Left lung (tissue), 10 donors: Measurements from ENCODE around the gene GPR87. TPM values are rescaled to one million over a fixed set of nuclear protein-coding genes. Genes with fewer than 3 reads are reported as not detected.

Experiments used
- ATAC-seq: fragments of 200-7000 bp; cut with Tn5 transposase; one replicate; pipeline ENCODE4 v1.9.1; 2020; ENCODE audit warnings: moderate library complexity
- DNase-seq, 4 donors: peaks; one replicate each; pipeline ENCODE4 v3.0.0-alpha.2; 2013 to 2020
- H3K27ac ChIP-seq, 2 donors: fragments of 200-600 bp; sonication (generic) in 1 of 2; one replicate each; pipeline versions ENCODE4 v1.5.0 to v1.8.0; 2020 to 2021
- H3K27me3 ChIP-seq, 2 donors: fragments of 200-600 bp; sonication (generic) in 1 of 2; one replicate each; pipeline versions ENCODE4 v1.5.0 to v1.8.0; 2020 to 2021
- H3K36me3 ChIP-seq, 2 donors: fragments of 200-600 bp; sonication (generic) in 1 of 2; one replicate each; pipeline versions ENCODE4 v1.5.0 to v1.8.0; 2020 to 2021
- H3K4me1 ChIP-seq, 2 donors: fragments of 200-600 bp; one replicate each; pipeline ENCODE4 v1.8.0; 2021
- H3K4me3 ChIP-seq, 2 donors: fragments of 200-600 bp; sonication (generic) in 1 of 2; one replicate each; pipeline versions ENCODE4 v1.5.0 to v1.8.0; 2020 to 2021; ENCODE audit warnings: mild to moderate bottlenecking in 1 of 2
- H3K9me3 ChIP-seq, 2 donors: fragments of 200-600 bp; sonication (generic) in 1 of 2; one replicate each; pipeline versions ENCODE4 v1.5.0 to v1.8.0; 2020 to 2021
- intact Hi-C, 2 donors: fragments of 100-400 bp; cut with DNase I; formaldehyde crosslinking; loops; one replicate each; pipeline versions ENCODE4 v1.11.2 to v1.14.2; 2022
- polyA plus RNA-seq, 6 donors: library from polyadenylated mRNA; unstranded; fragments of 120-200 nt; gene quantifications; one replicate each; pipeline ENCODE4 v1.2.1, GENCODE V29; 2013; ENCODE audit not compliant: insufficient read length in 6 of 6
- total RNA-seq, 2 donors: library from RNA; stranded (reverse); fragmentation: NEBNext Ultra II Directional; extraction: Animal tissue kit (Norgen Biotek cat#: 25700); gene quantifications; one replicate each; pipeline ENCODE4 v1.2.1, GENCODE V29; 2021
- TF ChIP-seq, protein P1 (sequence below), 2 donors: fragments of 200-600 bp; sonication (generic) in 1 of 2; IDR thresholded peaks; one replicate each; pipeline versions ENCODE4 v1.5.0 to v1.8.0; 2021; ENCODE audit warnings: antibody characterized with exemption in 2 of 2
- donor health status: DM: no; HTN: yes; CAD: no.
- donor health status: DM: no; HTN: no; CAD: no.

Gene GPR87
- total and polyA plus RNA-seq, 8 donors, result 0.52 to 0.85 TPM; not detected in 6

DNA sequence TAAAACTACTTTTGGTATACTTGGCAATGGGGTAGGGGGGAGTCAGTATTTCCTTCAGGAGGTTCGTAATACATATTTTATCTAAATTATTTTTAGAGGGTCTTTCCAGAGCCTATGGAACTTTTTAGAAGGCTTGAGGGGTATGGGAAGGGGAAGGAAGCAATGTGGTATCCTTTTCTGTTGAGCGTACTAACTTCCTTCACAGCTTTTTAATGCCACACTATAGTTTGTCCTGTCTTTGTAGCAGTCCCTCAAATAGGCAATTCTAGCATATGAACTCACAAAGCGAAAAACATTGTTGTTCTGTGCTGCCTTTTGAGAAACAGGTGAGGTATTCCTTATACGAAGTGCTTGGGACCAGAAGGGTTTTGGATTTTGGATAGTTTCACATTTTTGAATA, 35.0 kb upstream of the GPR87 start:
- no peak for ATAC-seq
- peaks cover 0 to 53% of the 10 kb centered on the region in 2 donors for H3K4me1 ChIP-seq
- H3K9me3 ChIP-seq, result no peaks in the 10 kb centered on the region
- TF ChIP-seq, protein P1, sequence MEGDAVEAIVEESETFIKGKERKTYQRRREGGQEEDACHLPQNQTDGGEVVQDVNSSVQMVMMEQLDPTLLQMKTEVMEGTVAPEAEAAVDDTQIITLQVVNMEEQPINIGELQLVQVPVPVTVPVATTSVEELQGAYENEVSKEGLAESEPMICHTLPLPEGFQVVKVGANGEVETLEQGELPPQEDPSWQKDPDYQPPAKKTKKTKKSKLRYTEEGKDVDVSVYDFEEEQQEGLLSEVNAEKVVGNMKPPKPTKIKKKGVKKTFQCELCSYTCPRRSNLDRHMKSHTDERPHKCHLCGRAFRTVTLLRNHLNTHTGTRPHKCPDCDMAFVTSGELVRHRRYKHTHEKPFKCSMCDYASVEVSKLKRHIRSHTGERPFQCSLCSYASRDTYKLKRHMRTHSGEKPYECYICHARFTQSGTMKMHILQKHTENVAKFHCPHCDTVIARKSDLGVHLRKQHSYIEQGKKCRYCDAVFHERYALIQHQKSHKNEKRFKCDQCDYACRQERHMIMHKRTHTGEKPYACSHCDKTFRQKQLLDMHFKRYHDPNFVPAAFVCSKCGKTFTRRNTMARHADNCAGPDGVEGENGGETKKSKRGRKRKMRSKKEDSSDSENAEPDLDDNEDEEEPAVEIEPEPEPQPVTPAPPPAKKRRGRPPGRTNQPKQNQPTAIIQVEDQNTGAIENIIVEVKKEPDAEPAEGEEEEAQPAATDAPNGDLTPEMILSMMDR (IDR thresholded peaks at IDR 0.05), result no peak
- peak overlapping the region; percentile 35 to 81 for H3K27ac ChIP-seq
- H3K27me3 ChIP-seq, result no peaks in the 10 kb centered on the region
- no peak for DNase-seq
- no peaks in the 10 kb centered on the region for H3K36me3 ChIP-seq
- no peak overlapping the region for H3K4me3 ChIP-seq
- intact Hi-C loops, result no loop called here

DNA sequence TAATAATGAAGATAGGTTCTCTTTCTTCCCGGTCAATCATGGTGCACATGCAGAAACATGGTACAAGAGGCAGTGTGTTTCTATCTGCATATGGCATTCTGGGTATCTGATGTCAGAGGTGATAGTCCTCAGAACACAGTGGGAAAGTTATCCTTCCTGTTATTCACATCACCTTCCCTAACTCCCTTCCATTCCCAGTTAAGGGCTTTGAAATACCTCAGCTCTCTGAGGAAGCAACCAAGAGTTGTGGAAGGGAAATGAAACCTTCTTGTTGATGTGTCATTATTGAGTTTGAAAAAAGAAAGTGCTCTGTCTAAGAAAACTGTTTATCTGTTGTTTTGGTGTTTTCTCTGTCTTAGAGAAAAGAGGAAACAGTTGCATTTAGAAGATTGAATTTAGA, 34.6 kb upstream of the GPR87 start:
- H3K27ac ChIP-seq, result peak overlapping the region; percentile 35 to 81
- peak; percentile 39 for ATAC-seq

DNA sequence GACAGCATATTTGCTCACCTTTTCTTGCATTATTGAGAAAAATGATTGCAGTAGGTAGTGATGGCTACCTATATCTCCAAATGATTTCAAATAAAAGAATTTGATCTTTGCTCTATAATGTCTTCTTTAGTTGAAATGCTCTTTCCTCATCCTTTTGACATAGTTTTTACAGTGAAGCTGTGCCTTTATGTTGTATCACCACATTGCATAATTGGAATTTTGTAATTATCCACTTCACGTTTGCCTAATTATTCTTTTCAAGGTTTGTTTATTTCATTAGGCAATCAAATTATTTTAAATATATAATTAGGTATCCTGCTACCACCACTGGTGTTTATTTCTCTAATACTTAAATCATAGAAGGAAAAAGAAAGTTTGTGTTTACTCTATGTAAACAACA, 34.0 kb upstream of the GPR87 start:
- intact Hi-C loops, result no loop called here
- no peaks in the 10 kb centered on the region for H3K27me3 ChIP-seq
- H3K4me3 ChIP-seq, result no peak overlapping the region
- TF ChIP-seq, protein P1 (IDR thresholded peaks at IDR 0.05), result no peak
- no peak for DNase-seq
- ATAC-seq, result no peak
- H3K4me1 ChIP-seq, result peaks cover under 1 to 62% of the 10 kb centered on the region in 2 donors
- peak overlapping the region in 1 of 2 donors; percentile 81 for H3K27ac ChIP-seq
- H3K36me3 ChIP-seq, result no peaks in the 10 kb centered on the region
- H3K9me3 ChIP-seq, result no peaks in the 10 kb centered on the region

More for the DNA sequence above, 34.6 kb upstream of the GPR87 start:
- Histone ChIP-seq H3K36me3 (no peaks in the 10 kb centered on the region), H3K27me3 (no peaks in the 10 kb centered on the region), H3K9me3 (no peaks in the 10 kb centered on the region), H3K4me3 (no peak overlapping the region), H3K4me1 (peaks cover 0 to 58% of the 10 kb centered on the region in 2 donors)
- intact Hi-C loops, result no loop called here
- no peak for DNase-seq
- TF ChIP-seq, protein P1 (IDR thresholded peaks at IDR 0.05), result no peak

DNA sequence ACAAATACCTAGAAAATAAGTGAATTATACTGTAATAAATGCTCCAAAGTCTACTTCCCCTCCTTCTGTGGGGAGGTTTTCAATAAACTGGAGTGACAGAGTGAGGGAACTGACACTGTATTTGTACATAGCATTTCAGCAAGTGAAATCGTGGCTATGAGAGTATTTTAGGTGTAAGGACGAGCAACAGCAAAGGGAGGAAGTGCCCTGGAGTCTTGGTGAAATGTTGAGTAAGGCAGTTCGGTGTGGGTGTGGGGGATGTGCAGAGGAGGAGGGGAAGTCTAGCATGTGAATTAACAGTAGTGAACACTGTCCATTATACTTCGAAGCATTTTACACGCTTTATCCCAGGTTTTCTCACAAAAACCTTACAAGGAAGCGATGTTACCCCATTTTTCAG, 30.8 kb upstream of the GPR87 start:
- DNase-seq, result peak in 2 of 4 donors; percentile 19 to 60
- ATAC-seq, result peak; percentile 61
- TF ChIP-seq, protein P1 (IDR thresholded peaks at IDR 0.05), result no peak
- no peaks in the 10 kb centered on the region for H3K36me3 ChIP-seq
- peaks cover 3 to 57% of the 10 kb centered on the region in 2 donors for H3K4me1 ChIP-seq
- no peak overlapping the region for H3K4me3 ChIP-seq
- intact Hi-C loops, result no loop called here
- H3K27me3 ChIP-seq, result no peaks in the 10 kb centered on the region
- peak overlapping the region in 1 of 2 donors; percentile 83 for H3K27ac ChIP-seq
- no peaks in the 10 kb centered on the region for H3K9me3 ChIP-seq

DNA sequence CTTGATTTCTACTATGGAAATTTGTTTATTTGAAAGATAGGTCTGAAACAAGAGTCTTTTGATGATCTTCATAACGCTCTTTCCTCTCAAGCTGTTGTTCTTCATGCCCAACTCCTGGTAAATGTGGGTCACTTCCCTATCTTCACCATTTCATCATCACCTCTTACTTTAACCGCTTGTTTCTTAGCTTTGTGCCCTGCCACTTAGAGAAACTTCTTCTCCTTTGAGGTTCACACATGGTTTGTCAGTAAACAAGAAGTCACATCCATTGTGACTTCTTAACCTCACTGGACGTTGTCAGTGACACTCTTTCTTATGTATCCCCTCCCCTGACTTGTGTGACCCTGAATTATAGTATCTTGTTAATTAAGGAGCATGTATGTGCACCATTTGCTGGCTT, 29.7 kb upstream of the GPR87 start:
- H3K27ac ChIP-seq, result peak overlapping the region; percentile 58 to 83
- peaks cover 3 to 48% of the 10 kb centered on the region in 2 donors for H3K4me1 ChIP-seq
- TF ChIP-seq, protein P1 (IDR thresholded peaks at IDR 0.05), result no peak
- H3K36me3 ChIP-seq, result no peaks in the 10 kb centered on the region
- no peaks in the 10 kb centered on the region for H3K9me3 ChIP-seq
- no peak overlapping the region for H3K4me3 ChIP-seq
- DNase-seq, result no peak
- no peaks in the 10 kb centered on the region for H3K27me3 ChIP-seq
- intact Hi-C loops, result no loop called here
- ATAC-seq, result peak; percentile 45
